K562 (cell line): ENCODE data around the gene MAD2L1BP. TPM values are rescaled to one million over a fixed set of nuclear protein-coding genes. Genes with fewer than 3 reads are reported as not detected.

Source experiments
- ETV5 ChIP-seq: sonication (generic); formaldehyde crosslinking; IDR thresholded peaks from 2 replicates; pipeline ENCODE4 v1.4.0; 2020; ENCODE audit warnings: low read depth, mild to moderate bottlenecking, missing genetic modification reagents
- FOSL1 ChIP-seq: fragments of 200-800 bp; sonication (Bioruptor generic); conservative IDR thresholded peaks from 2 replicates; pipeline ENCODE4 v1.6.1; 2016; ENCODE audit warnings: missing genetic modification characterization, missing compliant biosample characterization
- GABPB2 ChIP-seq: fragments of 250-450 bp; sonication (Bioruptor Pico); conservative IDR thresholded peaks from 2 replicates; pipeline ENCODE4 v1.5.1; 2021; ENCODE audit warnings: mild to moderate bottlenecking
- HMG20B ChIP-seq: fragments of 250-450 bp; sonication (Bioruptor Pico); IDR thresholded peaks from 2 replicates; pipeline ENCODE4 v1.5.0; 2021; ENCODE audit warnings: mild to moderate bottlenecking
- KLF6 ChIP-seq: fragments of 250-450 bp; sonication (Bioruptor Pico); IDR thresholded peaks from 2 replicates; pipeline ENCODE4 v1.4.0; 2020; ENCODE audit warnings: mild to moderate bottlenecking, moderate library complexity, borderline replicate concordance
- MEIS2 ChIP-seq: fragments of 450-650 bp; IDR thresholded peaks from 2 replicates; pipeline ENCODE4 v1.6.1; 2014; ENCODE audit warnings: mild to moderate bottlenecking; ENCODE audit not compliant: partially characterized antibody
- RHOXF2B ChIP-seq: fragments of 250-450 bp; sonication (Bioruptor Pico); conservative IDR thresholded peaks from 2 replicates; pipeline ENCODE4 v1.5.1; 2021
- SMAD3 ChIP-seq: fragments of 450-650 bp; formaldehyde crosslinking; conservative IDR thresholded peaks from 2 replicates; pipeline ENCODE4 v1.4.0; 2020; ENCODE audit warnings: mild to moderate bottlenecking
- U2AF2 ChIP-seq: fragments of 200-400 bp; formaldehyde crosslinking; optimal IDR thresholded peaks from 2 replicates; pipeline ENCODE3; 2017; ENCODE audit warnings: low read depth, mild to moderate bottlenecking, low read length
- ZNF644 ChIP-seq: fragments of 200-800 bp; sonication (Bioruptor generic); IDR thresholded peaks from 2 replicates; pipeline ENCODE4 v1.6.1; 2016; ENCODE audit warnings: low read depth, missing genetic modification characterization, missing compliant biosample characterization
- ZNF830 ChIP-seq: fragments of 250-450 bp; sonication (Bioruptor Pico); IDR thresholded peaks from 2 replicates; pipeline ENCODE4 v1.5.0; 2021; ENCODE audit warnings: mild to moderate bottlenecking
- polyA plus RNA-seq, 8 experiments: library from polyadenylated mRNA; depleted of rRNA in 4 of 8; stranded (reverse) in 5 of 8; unstranded in 3 of 8; fragments of >200 nt; fragmentation: Nextera tagmentation in 2 of 8; fragmentation: Illumina TruSeq in 1 of 8; extraction: Ambion mirVana in 2 of 8; extraction: Trizol in 1 of 8; gene quantifications; 2 replicates each; pipeline versions ENCODE4 v1.2.1 to v1.2.3, GENCODE V29; 2011 to 2014; ENCODE audit warnings: inconsistent platforms in 1 of 8, missing spikeins in 1 of 8
- total RNA-seq, 7 experiments: library from RNA; depleted of rRNA in 6 of 7; stranded (reverse); fragments of >200 nt in 6 of 7; fragmentation: Illumina TruSeq in 2 of 7; extraction: Trizol in 2 of 7; gene quantifications; 2 replicates each; pipeline versions ENCODE4 v1.2.1 to v1.2.3, GENCODE V29; 2011 to 2021; ENCODE audit warnings: low replicate concordance in 1 of 7
- TF ChIP-seq, protein P1 (sequence below): fragments of 450-650 bp; IDR thresholded peaks from 2 replicates; pipeline ENCODE4 v1.7.0; 2016; ENCODE audit warnings: borderline replicate concordance
- TF ChIP-seq, protein P2 (sequence below): fragments of 250-450 bp; sonication (Bioruptor Pico); IDR thresholded peaks from 2 replicates; pipeline ENCODE4 v1.5.0; 2020; ENCODE audit warnings: mild to moderate bottlenecking
- TF ChIP-seq, protein P3 (sequence below): sonication (generic); formaldehyde crosslinking; IDR thresholded peaks from 2 replicates; pipeline ENCODE4 v1.8.0; 2022; ENCODE audit warnings: mild to moderate bottlenecking, missing genetic modification reagents
- TF ChIP-seq, protein P4 (sequence below): fragments of 250-450 bp; sonication (Bioruptor Pico); IDR thresholded peaks from 2 replicates; pipeline ENCODE4 v1.9.0; 2021; ENCODE audit warnings: mild to moderate bottlenecking, inconsistent platforms
- TF ChIP-seq, protein P5 (sequence below): fragments of 450-650 bp; formaldehyde crosslinking; IDR thresholded peaks from 2 replicates; pipeline ENCODE4 v1.4.0; 2022; ENCODE audit warnings: mild to moderate bottlenecking, moderate library complexity

The MAD2L1BP gene
- total and polyA plus RNA-seq, 9 of the 15 experiments (the other 6 are each of a cell fraction or from before 2014, with no cell fraction given) = 69.7 to 321 (median 111) TPM

DNA sequence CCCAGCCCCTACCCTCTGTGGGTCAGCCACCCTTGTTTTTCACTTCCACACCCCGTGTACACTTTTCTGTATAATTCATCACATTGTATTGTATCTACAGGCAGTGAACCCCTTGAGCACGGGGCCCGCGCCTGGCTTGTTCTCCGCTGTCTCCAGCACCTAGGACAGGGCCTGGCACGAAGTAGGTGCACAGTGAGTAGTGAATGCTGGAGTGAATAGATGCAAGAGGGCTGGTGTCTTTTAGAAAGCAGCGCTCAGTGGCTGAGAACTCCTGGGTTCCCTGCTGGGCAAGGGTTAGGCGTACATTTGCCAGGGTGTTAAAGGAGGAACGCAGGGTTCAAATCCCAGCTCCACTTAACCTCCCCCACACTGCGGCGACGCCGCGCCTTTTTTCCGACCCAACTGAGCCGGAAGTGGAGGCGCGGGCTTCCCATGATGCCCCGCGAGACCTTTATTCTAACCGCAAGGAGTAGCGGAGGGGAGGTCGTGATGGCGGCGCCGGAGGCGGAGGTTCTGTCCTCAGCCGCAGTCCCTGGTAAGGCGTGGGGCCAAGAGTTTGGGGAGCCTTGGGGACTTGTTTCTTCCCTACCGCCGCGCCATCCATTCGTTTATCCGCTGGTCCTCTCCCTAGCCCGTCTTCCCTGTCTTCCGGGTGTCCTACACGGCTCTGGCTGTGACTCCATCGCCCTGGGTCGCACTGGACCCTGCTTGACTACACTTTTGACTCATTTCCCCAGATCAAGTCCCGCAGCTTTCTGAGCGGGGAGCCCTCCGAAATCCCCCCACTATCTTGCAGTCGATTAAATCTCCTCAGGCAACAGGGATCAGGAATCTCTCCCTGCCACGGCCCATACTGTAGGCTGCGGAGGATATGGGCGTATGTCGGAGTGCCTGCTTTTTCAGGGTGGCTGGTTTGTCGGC, at the start of gene MAD2L1BP (continued):
- TF ChIP-seq, protein P1, sequence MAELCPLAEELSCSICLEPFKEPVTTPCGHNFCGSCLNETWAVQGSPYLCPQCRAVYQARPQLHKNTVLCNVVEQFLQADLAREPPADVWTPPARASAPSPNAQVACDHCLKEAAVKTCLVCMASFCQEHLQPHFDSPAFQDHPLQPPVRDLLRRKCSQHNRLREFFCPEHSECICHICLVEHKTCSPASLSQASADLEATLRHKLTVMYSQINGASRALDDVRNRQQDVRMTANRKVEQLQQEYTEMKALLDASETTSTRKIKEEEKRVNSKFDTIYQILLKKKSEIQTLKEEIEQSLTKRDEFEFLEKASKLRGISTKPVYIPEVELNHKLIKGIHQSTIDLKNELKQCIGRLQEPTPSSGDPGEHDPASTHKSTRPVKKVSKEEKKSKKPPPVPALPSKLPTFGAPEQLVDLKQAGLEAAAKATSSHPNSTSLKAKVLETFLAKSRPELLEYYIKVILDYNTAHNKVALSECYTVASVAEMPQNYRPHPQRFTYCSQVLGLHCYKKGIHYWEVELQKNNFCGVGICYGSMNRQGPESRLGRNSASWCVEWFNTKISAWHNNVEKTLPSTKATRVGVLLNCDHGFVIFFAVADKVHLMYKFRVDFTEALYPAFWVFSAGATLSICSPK = peak; percentile 73; the same call in 1 of the 2 replicates
- TF ChIP-seq U2AF2 = no peak
- TF ChIP-seq, protein P2, sequence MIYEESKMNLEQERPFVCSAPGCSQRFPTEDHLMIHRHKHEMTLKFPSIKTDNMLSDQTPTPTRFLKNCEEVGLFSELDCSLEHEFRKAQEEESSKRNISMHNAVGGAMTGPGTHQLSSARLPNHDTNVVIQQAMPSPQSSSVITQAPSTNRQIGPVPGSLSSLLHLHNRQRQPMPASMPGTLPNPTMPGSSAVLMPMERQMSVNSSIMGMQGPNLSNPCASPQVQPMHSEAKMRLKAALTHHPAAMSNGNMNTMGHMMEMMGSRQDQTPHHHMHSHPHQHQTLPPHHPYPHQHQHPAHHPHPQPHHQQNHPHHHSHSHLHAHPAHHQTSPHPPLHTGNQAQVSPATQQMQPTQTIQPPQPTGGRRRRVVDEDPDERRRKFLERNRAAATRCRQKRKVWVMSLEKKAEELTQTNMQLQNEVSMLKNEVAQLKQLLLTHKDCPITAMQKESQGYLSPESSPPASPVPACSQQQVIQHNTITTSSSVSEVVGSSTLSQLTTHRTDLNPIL = 0 out of 2 replicates have a peak, but pooled peaks have one; percentile 60
- TF ChIP-seq GABPB2 (CRISPR knock-in tag) = no peak
- peak; percentile 99 for TF ChIP-seq ETV5 (CRISPR knock-in tag)
- TF ChIP-seq SMAD3 (CRISPR knock-in tag) = no peak
- no peak for TF ChIP-seq ZNF830 (CRISPR knock-in tag)
- TF ChIP-seq, protein P3, sequence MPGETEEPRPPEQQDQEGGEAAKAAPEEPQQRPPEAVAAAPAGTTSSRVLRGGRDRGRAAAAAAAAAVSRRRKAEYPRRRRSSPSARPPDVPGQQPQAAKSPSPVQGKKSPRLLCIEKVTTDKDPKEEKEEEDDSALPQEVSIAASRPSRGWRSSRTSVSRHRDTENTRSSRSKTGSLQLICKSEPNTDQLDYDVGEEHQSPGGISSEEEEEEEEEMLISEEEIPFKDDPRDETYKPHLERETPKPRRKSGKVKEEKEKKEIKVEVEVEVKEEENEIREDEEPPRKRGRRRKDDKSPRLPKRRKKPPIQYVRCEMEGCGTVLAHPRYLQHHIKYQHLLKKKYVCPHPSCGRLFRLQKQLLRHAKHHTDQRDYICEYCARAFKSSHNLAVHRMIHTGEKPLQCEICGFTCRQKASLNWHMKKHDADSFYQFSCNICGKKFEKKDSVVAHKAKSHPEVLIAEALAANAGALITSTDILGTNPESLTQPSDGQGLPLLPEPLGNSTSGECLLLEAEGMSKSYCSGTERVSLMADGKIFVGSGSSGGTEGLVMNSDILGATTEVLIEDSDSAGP (CRISPR knock-in tag) = no peak; the same call in 1 of the 2 replicates
- peak; percentile 64 for TF ChIP-seq FOSL1 (tag)
- TF ChIP-seq, protein P4, sequence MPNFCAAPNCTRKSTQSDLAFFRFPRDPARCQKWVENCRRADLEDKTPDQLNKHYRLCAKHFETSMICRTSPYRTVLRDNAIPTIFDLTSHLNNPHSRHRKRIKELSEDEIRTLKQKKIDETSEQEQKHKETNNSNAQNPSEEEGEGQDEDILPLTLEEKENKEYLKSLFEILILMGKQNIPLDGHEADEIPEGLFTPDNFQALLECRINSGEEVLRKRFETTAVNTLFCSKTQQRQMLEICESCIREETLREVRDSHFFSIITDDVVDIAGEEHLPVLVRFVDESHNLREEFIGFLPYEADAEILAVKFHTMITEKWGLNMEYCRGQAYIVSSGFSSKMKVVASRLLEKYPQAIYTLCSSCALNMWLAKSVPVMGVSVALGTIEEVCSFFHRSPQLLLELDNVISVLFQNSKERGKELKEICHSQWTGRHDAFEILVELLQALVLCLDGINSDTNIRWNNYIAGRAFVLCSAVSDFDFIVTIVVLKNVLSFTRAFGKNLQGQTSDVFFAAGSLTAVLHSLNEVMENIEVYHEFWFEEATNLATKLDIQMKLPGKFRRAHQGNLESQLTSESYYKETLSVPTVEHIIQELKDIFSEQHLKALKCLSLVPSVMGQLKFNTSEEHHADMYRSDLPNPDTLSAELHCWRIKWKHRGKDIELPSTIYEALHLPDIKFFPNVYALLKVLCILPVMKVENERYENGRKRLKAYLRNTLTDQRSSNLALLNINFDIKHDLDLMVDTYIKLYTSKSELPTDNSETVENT = no peak
- TF ChIP-seq HMG20B (CRISPR knock-in tag) = peak; percentile 83; the same call in 1 of the 2 replicates
- peak; percentile 87 for TF ChIP-seq ZNF644
- peak; percentile 78; the same call in 1 of the 2 replicates for TF ChIP-seq KLF6 (CRISPR knock-in tag)
- TF ChIP-seq, protein P5, sequence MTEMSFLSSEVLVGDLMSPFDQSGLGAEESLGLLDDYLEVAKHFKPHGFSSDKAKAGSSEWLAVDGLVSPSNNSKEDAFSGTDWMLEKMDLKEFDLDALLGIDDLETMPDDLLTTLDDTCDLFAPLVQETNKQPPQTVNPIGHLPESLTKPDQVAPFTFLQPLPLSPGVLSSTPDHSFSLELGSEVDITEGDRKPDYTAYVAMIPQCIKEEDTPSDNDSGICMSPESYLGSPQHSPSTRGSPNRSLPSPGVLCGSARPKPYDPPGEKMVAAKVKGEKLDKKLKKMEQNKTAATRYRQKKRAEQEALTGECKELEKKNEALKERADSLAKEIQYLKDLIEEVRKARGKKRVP = no peak
- TF ChIP-seq RHOXF2B (CRISPR knock-in tag) = no peak
- no peak for TF ChIP-seq MEIS2
